Aorta (tissue), 5 donors: Measurements from ENCODE around the gene ASPN. TPM values are rescaled to one million over a fixed set of nuclear protein-coding genes. Genes with fewer than 3 reads are reported as not detected.
"Not testable (repeated sequence)": the region's sequence is repeated elsewhere in the genome, so short reads cannot be mapped to it uniquely, and the experiment has no call there.

ENCODE experiments used
- ATAC-seq: fragments of 200-7000 bp; cut with Tn5 transposase; one replicate; pipeline ENCODE4 v1.9.1; 2022; ENCODE audit warnings: moderate library complexity; ENCODE audit not compliant: low FRiP score
- DNase-seq, 2 donors: peaks; one replicate each; pipeline ENCODE4 v3.0.0-alpha.2; 2020
- H3K27ac ChIP-seq, 2 donors: one replicate each; pipeline ENCODE4 v1.5.1; 2013; ENCODE audit warnings: low read length in 2 of 2, mild to moderate bottlenecking in 2 of 2, moderate library complexity in 2 of 2, control low read depth in 1 of 2, inconsistent platforms in 1 of 2, low read depth in 1 of 2
- H3K27me3 ChIP-seq, 2 donors: one replicate each; pipeline ENCODE4 v1.6.1; 2013; ENCODE audit warnings: control low read depth in 1 of 2, low read length in 1 of 2, mild to moderate bottlenecking in 1 of 2, moderate library complexity in 1 of 2; ENCODE audit not compliant: insufficient read depth in 2 of 2, control insufficient read depth in 1 of 2
- H3K36me3 ChIP-seq, 2 donors: one replicate each; pipeline ENCODE4 v1.6.1; 2013; ENCODE audit warnings: control low read depth in 1 of 2, low read length in 1 of 2, mild to moderate bottlenecking in 1 of 2; ENCODE audit not compliant: insufficient read depth in 2 of 2, control insufficient read depth in 1 of 2
- H3K4me1 ChIP-seq, 2 donors: one replicate each; pipeline ENCODE4 v1.6.1; 2013; ENCODE audit warnings: low read length in 2 of 2, control low read depth in 1 of 2, mild to moderate bottlenecking in 1 of 2, moderate library complexity in 1 of 2; ENCODE audit not compliant: insufficient read depth in 2 of 2, control insufficient read depth in 1 of 2
- H3K4me3 ChIP-seq, 2 donors: one replicate each; pipeline ENCODE4 v1.5.1; 2013; ENCODE audit warnings: low read length in 2 of 2, control low read depth in 1 of 2, mild to moderate bottlenecking in 1 of 2
- H3K9me3 ChIP-seq: one replicate; pipeline ENCODE4 v1.6.1; 2013; ENCODE audit warnings: mild to moderate bottlenecking, low read length; ENCODE audit not compliant: control insufficient read depth
- WGBS, 2 donors: extraction: QIAGEN DNeasy Blood & Tissue Kit; methylation state at CpG; one replicate each; pipeline ENCODE4 v1.1.7; 2013; 5-methylcytosine and 5-hydroxymethylcytosine counted together
- intact Hi-C, 2 donors: fragments of 100-400 bp; cut with DNase I; formaldehyde crosslinking; loops; one replicate each; pipeline versions ENCODE4 v1.14.2 to v1.15.0; 2022
- polyA plus RNA-seq, 2 donors: library from polyadenylated mRNA; stranded (reverse); fragments of 200-250 nt; gene quantifications; one replicate each; pipeline ENCODE4 v1.2.3, GENCODE V29; 2013
- total RNA-seq, 2 donors: library from RNA; stranded (reverse); fragmentation: NEBNext Ultra II Directional; extraction: Animal tissue kit (Norgen Biotek cat#: 25700); gene quantifications; one replicate each; pipeline ENCODE4 v1.2.1, GENCODE V29; 2021
- donor health status: healthy with polysubstance abuse.
- donor health status: Bipolar disorder and iron deficiency.
- donor health status: DM: no; HTN: no; CAD: no.
- donor health status: DM: no; HTN: no; CAD: no.
- donor health status: DM: yes; HTN: yes; CAD: no.

The ASPN gene
- total and polyA plus RNA-seq, 4 donors, result 79.8 to 227 (median 97.5) TPM

DNA sequence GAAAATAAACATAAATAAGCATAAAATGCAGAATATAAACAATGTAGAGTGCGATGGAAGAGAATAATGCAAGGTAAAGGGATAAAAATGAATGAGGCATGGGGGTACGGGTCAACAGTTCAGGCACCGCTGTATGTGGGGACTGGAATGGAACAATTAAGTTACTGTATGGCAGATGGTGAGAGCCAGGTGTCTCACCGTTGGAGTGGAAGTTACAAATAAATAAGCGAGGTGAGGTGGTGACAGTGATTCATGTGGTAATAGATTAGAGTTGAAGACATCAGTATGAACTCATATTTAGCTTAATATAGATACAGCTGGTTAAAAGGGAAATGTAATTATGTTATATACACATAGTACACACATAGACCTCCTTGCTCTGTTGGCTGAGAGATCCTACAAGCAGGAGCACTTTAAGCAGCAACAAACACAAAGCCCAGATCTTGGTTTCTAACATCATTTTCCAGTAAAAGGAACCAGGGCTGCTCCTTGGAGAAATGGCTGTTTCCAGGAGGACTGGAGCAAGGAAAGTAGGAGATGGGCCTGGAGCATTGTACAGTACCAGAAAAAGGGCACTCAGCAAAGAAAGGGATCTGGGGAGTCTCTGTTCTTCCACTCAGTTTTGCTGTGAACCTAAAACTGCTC is 55.7 kb downstream of the ASPN start:
- intact Hi-C loops, result no loop called here
- DNase-seq (no peak), ATAC-seq (no peak)
- peak overlapping the region in 1 of 2 donors; percentile 45 for H3K27ac ChIP-seq
- H3K4me3 ChIP-seq, result no peak overlapping the region
- no peaks in the 10 kb centered on the region for H3K36me3 ChIP-seq
- no peaks in the 10 kb centered on the region for H3K9me3 ChIP-seq
- no peaks in the 10 kb centered on the region for H3K27me3 ChIP-seq
- H3K4me1 ChIP-seq, result peaks cover 2 to 4% of the 10 kb centered on the region in 2 donors
- WGBS, 2 donors, result 54 to 61% methylated on average over 5 of the region's 5 CpGs

- intact Hi-C loops, result no loop called here
- Histone ChIP-seq H3K4me1 (peaks cover 5% of the 10 kb centered on the region in 2 donors), H3K27me3 (no peaks in the 10 kb centered on the region), H3K9me3 (no peaks in the 10 kb centered on the region), H3K4me3 (no peak overlapping the region), H3K27ac (no peak overlapping the region), H3K36me3 (no peaks in the 10 kb centered on the region)
- WGBS, 2 donors, result 3 to 4% methylated on average over 2 of the region's 2 CpGs
- no peak for DNase-seq
- ATAC-seq, result no peak
Observed at GRCh38 chr9:92425474-92425873, 56.8 kb downstream of the ASPN start.

GRCh38 chr9:92424340-92424739 is 58.0 kb downstream of the ASPN start, which contains the start of gene OMD:
TSS of gene OMD (minus strand) at chr9:92424471. CDS start at chr9:92417558, 6,913 bp downstream.
- intact Hi-C loops, result no loop called here
- 5 to 8% methylated on average over 1 of the region's 1 CpG for WGBS, 2 donors
- peak within 1 kb of the TSS; percentile 79 to 80 for H3K4me3 ChIP-seq
- ATAC-seq, result no peak
- no peak for DNase-seq
- H3K27me3 ChIP-seq, result no peaks in the 10 kb centered on the region
- H3K4me1 ChIP-seq, result peaks cover 5% of the 10 kb centered on the region in 2 donors
- H3K9me3 ChIP-seq, result peaks cover 2% of the 10 kb centered on the region
- H3K36me3 ChIP-seq, result no peaks in the 10 kb centered on the region
- peak within 1 kb of the TSS in 1 of 2 donors; percentile 36 for H3K27ac ChIP-seq

GRCh38 chr9:92423612-92424011 is 58.7 kb downstream of the ASPN start:
- Histone ChIP-seq H3K36me3 (no peaks in the 10 kb centered on the region), H3K9me3 (peaks cover 2% of the 10 kb centered on the region), H3K4me1 (peaks cover 5% of the 10 kb centered on the region in 2 donors), H3K27ac (no peak overlapping the region), H3K27me3 (no peaks in the 10 kb centered on the region), H3K4me3 (peak overlapping the region; percentile 76 to 80)
- DNase-seq, result no peak
- intact Hi-C loops, result no loop called here
- WGBS, 2 donors, result 44 to 56% methylated on average over 2 of the region's 2 CpGs
- ATAC-seq, result no peak

GRCh38 chr9:92422611-92423338 is 59.5 kb downstream of the ASPN start:
- peaks cover 2% of the 10 kb centered on the region for H3K9me3 ChIP-seq
- H3K36me3 ChIP-seq, result no peaks in the 10 kb centered on the region
- no peak for ATAC-seq
- peaks cover 5 to 7% of the 10 kb centered on the region in 2 donors for H3K4me1 ChIP-seq
- intact Hi-C loops, result no loop called here
- H3K27me3 ChIP-seq, result no peaks in the 10 kb centered on the region
- peak overlapping the region; percentile 58 to 90 for H3K4me3 ChIP-seq
- WGBS, 2 donors, result 40 to 59% methylated on average over 2 of the region's 2 CpGs
- H3K27ac ChIP-seq, result no peak overlapping the region
- DNase-seq, result no peak

DNA sequence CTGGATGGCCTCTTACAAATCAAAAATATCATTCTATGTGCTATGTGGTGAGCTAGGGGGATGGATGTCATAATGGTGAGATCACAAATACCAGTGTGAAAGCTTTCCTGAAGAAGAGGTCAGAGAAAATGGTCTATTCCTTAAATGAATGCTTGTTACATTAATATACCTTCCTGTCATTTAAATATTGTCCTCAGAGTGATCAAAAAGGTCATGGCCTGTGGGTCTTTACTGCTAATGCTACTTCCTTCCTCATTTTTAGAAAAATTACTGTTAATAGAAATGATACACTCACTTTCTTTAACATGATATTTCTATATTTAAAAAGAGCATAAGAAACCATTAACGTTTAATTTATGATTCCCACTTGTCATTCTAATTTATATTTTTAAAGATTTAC is 67.7 kb downstream of the ASPN start:
- intact Hi-C loops, result no loop called here
- no peak for DNase-seq
- H3K4me1 ChIP-seq, result peaks cover 0 to 2% of the 10 kb centered on the region in 2 donors
- H3K36me3 ChIP-seq, result no peaks in the 10 kb centered on the region
- 52 to 63% methylated on average over 1 of the region's 1 CpG for WGBS, 2 donors
- no peak overlapping the region for H3K4me3 ChIP-seq
- H3K9me3 ChIP-seq, result no peaks in the 10 kb centered on the region
- H3K27ac ChIP-seq, result no peak overlapping the region
- ATAC-seq, result no peak
- no peaks in the 10 kb centered on the region for H3K27me3 ChIP-seq

- H3K9me3 ChIP-seq, H3K27ac ChIP-seq, intact Hi-C loops, H3K4me3 ChIP-seq, H3K36me3 ChIP-seq, DNase-seq, H3K27me3 ChIP-seq, ATAC-seq, H3K4me1 ChIP-seq: not testable (repeated sequence)
- 80 to 89% methylated on average over 4 of the region's 4 CpGs for WGBS, 2 donors
Observed at GRCh38 chr9:92411157-92411556, 71.1 kb downstream of the ASPN start.

DNA sequence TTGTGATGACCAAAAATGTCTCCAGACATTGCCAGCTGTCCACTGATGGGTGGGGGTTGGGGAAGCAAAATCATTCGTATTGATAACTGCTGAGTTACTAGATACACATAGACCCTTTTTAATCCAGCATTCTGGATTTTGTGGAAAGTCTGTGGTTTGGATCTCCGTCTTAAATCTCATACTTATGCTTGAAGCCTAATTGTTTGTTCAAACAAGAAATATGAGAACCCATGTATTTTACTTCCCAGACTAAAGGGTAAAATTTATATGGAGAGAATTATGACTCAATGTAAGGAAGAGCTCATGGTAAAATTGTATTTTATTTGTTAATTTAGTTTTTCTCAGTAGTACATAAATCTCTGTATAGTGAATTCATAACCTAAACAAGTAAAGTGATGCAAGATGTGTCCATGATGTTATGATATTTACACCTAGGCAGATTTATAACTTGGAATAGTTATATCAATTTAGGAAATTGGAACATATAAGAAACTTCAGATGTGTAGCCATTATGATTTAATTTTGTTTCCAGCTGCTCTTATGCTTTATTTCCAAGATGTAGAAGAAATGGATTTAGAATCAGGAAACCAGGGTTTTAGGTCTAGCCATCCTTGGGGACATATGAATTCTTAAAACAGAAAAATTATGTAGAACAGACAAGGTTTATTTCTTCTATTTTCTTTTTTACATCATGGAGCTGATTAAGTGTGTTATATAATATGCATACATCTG is 73.4 kb downstream of the ASPN start:
- Histone ChIP-seq H3K36me3 (no peaks in the 10 kb centered on the region), H3K9me3 (no peaks in the 10 kb centered on the region), H3K4me1 (no peaks in the 10 kb centered on the region), H3K27me3 (no peaks in the 10 kb centered on the region), H3K4me3 (no peak overlapping the region), H3K27ac (no peak overlapping the region)
- intact Hi-C loops, result no loop called here
- 97% methylated on average over 2 of the region's 2 CpGs for WGBS, 2 donors
- DNase-seq, result no peak
- no peak for ATAC-seq
